Psoas muscle (tissue), 8 donors: Measurements from ENCODE around the gene IQCH. TPM values are rescaled to one million over a fixed set of nuclear protein-coding genes. Genes with fewer than 3 reads are reported as not detected.
"Not testable (repeated sequence)": the region's sequence is repeated elsewhere in the genome, so short reads cannot be mapped to it uniquely, and the experiment has no call there.

Source experiments
- ATAC-seq, 4 donors: fragments of 200-7000 bp; cut with Tn5 transposase; one replicate each; pipeline ENCODE4 v1.9.1; 2020; ENCODE audit warnings: moderate library complexity in 3 of 4, mild to moderate bottlenecking in 2 of 4
- DNase-seq, 2 donors: peaks; one replicate each; pipeline ENCODE4 v3.0.0-alpha.2; 2020
- H3K27ac ChIP-seq: fragments of 200-600 bp; one replicate; pipeline ENCODE4 v1.8.0; 2022
- H3K27me3 ChIP-seq, 3 donors: fragments of 200-600 bp in 1 of 3; one replicate each; pipeline versions ENCODE4 v1.6.1 to v1.8.0; 2013 to 2022; ENCODE audit warnings: low read length in 2 of 3, mild to moderate bottlenecking in 2 of 3, moderate library complexity in 1 of 3; ENCODE audit not compliant: insufficient read depth in 3 of 3
- H3K36me3 ChIP-seq, 2 donors: fragments of 200-600 bp in 1 of 2; one replicate each; pipeline versions ENCODE4 v1.6.1 to v1.8.0; 2013 to 2022; ENCODE audit warnings: low read depth in 1 of 2, mild to moderate bottlenecking in 1 of 2, moderate library complexity in 1 of 2; ENCODE audit not compliant: insufficient read depth in 1 of 2
- H3K4me1 ChIP-seq: fragments of 200-600 bp; one replicate; pipeline ENCODE4 v1.8.0; 2022
- H3K4me3 ChIP-seq: fragments of 200-600 bp; one replicate; pipeline ENCODE4 v1.8.0; 2022; ENCODE audit warnings: mild to moderate bottlenecking
- H3K9me3 ChIP-seq: fragments of 200-600 bp; one replicate; pipeline ENCODE4 v1.8.0; 2022
- CTCF ChIP-seq: fragments of 200-600 bp; IDR thresholded peaks from one replicate; pipeline ENCODE4 v1.8.0; 2022; ENCODE audit warnings: antibody characterized with exemption
- WGBS, 3 donors: extraction: QIAGEN DNeasy Blood & Tissue Kit; methylation state at CpG; one replicate each; pipeline versions ENCODE4 v1.1.6 to v1.1.7; 2013; 5-methylcytosine and 5-hydroxymethylcytosine counted together
- intact Hi-C, 2 donors: fragments of 100-400 bp; cut with DNase I; formaldehyde crosslinking; loops; one replicate each; pipeline versions ENCODE4 v1.11.0 to v1.14.2; 2022
- polyA plus RNA-seq, 3 donors: library from polyadenylated mRNA; stranded (reverse); fragments of 200-250 nt; gene quantifications; one replicate each; pipeline ENCODE4 v1.2.3, GENCODE V29; 2013
- total RNA-seq, 4 donors: library from RNA; stranded (reverse); fragmentation: NEBNext Ultra II Directional in 2 of 4; extraction: Animal tissue kit (Norgen Biotek cat#: 25700) in 2 of 4; gene quantifications; one replicate each; pipeline versions ENCODE4 v1.2.1 to v1.2.4, GENCODE V29; 2021 to 2023
- donor health status: healthy with polysubstance abuse.
- donor health status: DM: no; HTN: no; CAD: no; lungs with moderate emphysema.
- donor health status: Bipolar disorder and iron deficiency.
- donor health status: healthy.
- donor health status: DM: yes; HTN: yes; CAD: no.
- donor health status: DM: no; HTN: no; CAD: no.
- donor health status: DM: no; HTN: no; CAD: no.
- donor health status: DM: yes; HTN: yes; CAD: no.

IQCH gene
- total and polyA plus RNA-seq, 7 donors, result 0.27 to 1.0 (median 0.60) TPM

GRCh38 chr15:67421105-67421504 lies 166.5 kb downstream of the IQCH start:
- intact Hi-C loops, result no loop called here
- H3K4me3 ChIP-seq, result no peak overlapping the region
- 87 to 95% (median 93%) methylated on average over 6 of the region's 6 CpGs for WGBS, 3 donors
- H3K36me3 ChIP-seq, result peaks cover 0 to 43% of the 10 kb centered on the region in 2 donors
- no peak overlapping the region for H3K27ac ChIP-seq
- DNase-seq (no peak), ATAC-seq (no peak)
- no peaks in the 10 kb centered on the region for H3K9me3 ChIP-seq
- no peaks in the 10 kb centered on the region for H3K27me3 ChIP-seq
- H3K4me1 ChIP-seq, result no peaks in the 10 kb centered on the region
- no peak for TF ChIP-seq CTCF

- Histone ChIP-seq H3K27me3 (no peaks in the 10 kb centered on the region), H3K4me3 (no peak overlapping the region), H3K4me1 (no peaks in the 10 kb centered on the region), H3K36me3 (peaks cover 0 to 43% of the 10 kb centered on the region in 2 donors), H3K27ac (no peak overlapping the region), H3K9me3 (no peaks in the 10 kb centered on the region)
- no peak for DNase-seq
- WGBS, 3 donors, result 85 to 93% (median 88%) methylated on average over 1 of the region's 1 CpG
- ATAC-seq, result no peak
- no peak for TF ChIP-seq CTCF
- intact Hi-C loops, result no loop called here
Measured at GRCh38 chr15:67422296-67422695, 167.7 kb downstream of the IQCH start.

GRCh38 chr15:67433495-67434099 lies 179.0 kb downstream of the IQCH start:
- no peaks in the 10 kb centered on the region for H3K27me3 ChIP-seq
- WGBS, 3 donors, result 61 to 69% (median 66%) methylated on average over 3 of the region's 3 CpGs
- no peaks in the 10 kb centered on the region for H3K9me3 ChIP-seq
- peak; percentile 43 to 68 (median 63) for ATAC-seq
- no peaks in the 10 kb centered on the region for H3K36me3 ChIP-seq
- intact Hi-C loops, result loop anchor here (5.0 to 10.0 kb wide), 2 partner anchors 486 to 489 kb away; no protein-coding TSS in a partner anchor
- H3K27ac ChIP-seq, result no peak overlapping the region
- DNase-seq, result peak in 1 of 2 donors; percentile 25
- peak; percentile 63 for TF ChIP-seq CTCF
- no peak overlapping the region for H3K4me3 ChIP-seq
- no peaks in the 10 kb centered on the region for H3K4me1 ChIP-seq

- DNase-seq, H3K27me3 ChIP-seq, H3K36me3 ChIP-seq, H3K9me3 ChIP-seq, ATAC-seq, H3K4me3 ChIP-seq, H3K4me1 ChIP-seq, H3K27ac ChIP-seq: not testable (repeated sequence)
- WGBS, 3 donors, result 83 to 89% (median 88%) methylated on average over 13 of the region's 13 CpGs
- intact Hi-C loops, result loop anchor here in 1 of 2 donors (10.0 kb wide), 1 partner anchor 492 kb away; no protein-coding TSS in a partner anchor
Measured at GRCh38 chr15:67436351-67437250, 182.0 kb downstream of the IQCH start.

- ATAC-seq (no peak), DNase-seq (no peak)
- Histone ChIP-seq H3K27ac (no peak overlapping the region), H3K36me3 (peaks cover 0 to 5% of the 10 kb centered on the region in 2 donors), H3K4me3 (no peak overlapping the region), H3K27me3 (no peaks in the 10 kb centered on the region), H3K9me3 (no peaks in the 10 kb centered on the region), H3K4me1 (no peaks in the 10 kb centered on the region)
- intact Hi-C loops, result no loop called here
- no peak for TF ChIP-seq CTCF
- 72 to 79% (median 78%) methylated on average over 2 of the region's 2 CpGs for WGBS, 3 donors
Measured at GRCh38 chr15:67444100-67444499, 189.5 kb downstream of the IQCH start.
